GM12872 (cell line): Measurements from ENCODE around the gene QKI.

Source experiments
- TF ChIP-seq, protein P1 (sequence below): IDR thresholded peaks from 3 replicates; pipeline ENCODE4 v1.5.1; 2011; ENCODE audit warnings: low read depth, mild to moderate bottlenecking, low read length, moderate library complexity; ENCODE audit not compliant: insufficient read depth

The QKI gene

GRCh38 chr6:163463180-163463579 lies 48.7 kb downstream of the QKI start:
- TF ChIP-seq, protein P1, sequence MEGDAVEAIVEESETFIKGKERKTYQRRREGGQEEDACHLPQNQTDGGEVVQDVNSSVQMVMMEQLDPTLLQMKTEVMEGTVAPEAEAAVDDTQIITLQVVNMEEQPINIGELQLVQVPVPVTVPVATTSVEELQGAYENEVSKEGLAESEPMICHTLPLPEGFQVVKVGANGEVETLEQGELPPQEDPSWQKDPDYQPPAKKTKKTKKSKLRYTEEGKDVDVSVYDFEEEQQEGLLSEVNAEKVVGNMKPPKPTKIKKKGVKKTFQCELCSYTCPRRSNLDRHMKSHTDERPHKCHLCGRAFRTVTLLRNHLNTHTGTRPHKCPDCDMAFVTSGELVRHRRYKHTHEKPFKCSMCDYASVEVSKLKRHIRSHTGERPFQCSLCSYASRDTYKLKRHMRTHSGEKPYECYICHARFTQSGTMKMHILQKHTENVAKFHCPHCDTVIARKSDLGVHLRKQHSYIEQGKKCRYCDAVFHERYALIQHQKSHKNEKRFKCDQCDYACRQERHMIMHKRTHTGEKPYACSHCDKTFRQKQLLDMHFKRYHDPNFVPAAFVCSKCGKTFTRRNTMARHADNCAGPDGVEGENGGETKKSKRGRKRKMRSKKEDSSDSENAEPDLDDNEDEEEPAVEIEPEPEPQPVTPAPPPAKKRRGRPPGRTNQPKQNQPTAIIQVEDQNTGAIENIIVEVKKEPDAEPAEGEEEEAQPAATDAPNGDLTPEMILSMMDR = no peak

GRCh38 chr6:163463795-163464194 lies 49.3 kb downstream of the QKI start:
- TF ChIP-seq, protein P1 = no peak

- TF ChIP-seq, protein P1 = no peak
Measured at GRCh38 chr6:163466839-163467390, 52.4 kb downstream of the QKI start.

DNA sequence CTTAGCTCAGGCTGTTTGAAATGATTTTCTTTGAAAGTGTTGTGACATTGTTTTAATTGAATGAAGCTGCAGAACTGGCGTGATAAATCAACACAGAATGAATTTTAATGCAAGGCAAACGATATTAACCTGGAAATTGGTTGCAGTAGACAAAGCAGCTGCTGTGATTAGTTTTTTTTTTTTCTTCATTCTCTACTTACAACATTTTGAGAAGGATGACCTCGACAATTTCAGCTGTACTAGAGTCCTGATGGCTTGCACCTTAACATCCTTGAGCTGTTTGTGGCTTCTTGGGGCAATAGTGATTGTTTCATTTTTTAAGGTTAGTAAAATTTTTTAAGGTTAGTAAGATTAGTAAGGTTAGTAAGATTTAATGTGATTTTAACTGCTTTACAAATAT lies 54.2 kb downstream of the QKI start:
- TF ChIP-seq, protein P1 = no peak

- TF ChIP-seq, protein P1 = no peak
Measured at GRCh38 chr6:163469459-163469985, 55.0 kb downstream of the QKI start.

- TF ChIP-seq, protein P1 = no peak
Measured at GRCh38 chr6:163470611-163471010, 56.1 kb downstream of the QKI start.

- TF ChIP-seq, protein P1 = no peak
Measured at GRCh38 chr6:163474581-163474980, 60.1 kb downstream of the QKI start.
